H1 (cell line): ENCODE results near the gene MAPK4. TPM values are rescaled to one million over a fixed set of nuclear protein-coding genes. Genes with fewer than 3 reads are reported as not detected.

Experiments used
- CTCF ChIA-PET: fragments of 300-600 bp; sonication (Branson Sonifier 250); formaldehyde crosslinking; loops from one replicate; lab custom pipeline; 2021; ENCODE audit not compliant: partially characterized antibody; lab: Charles Lee
- POLR2A ChIA-PET: fragments of 300-600 bp; sonication (Branson Sonifier 250); formaldehyde crosslinking; loops from one replicate; lab custom pipeline; 2021; ENCODE audit warnings: inconsistent platforms; ENCODE audit not compliant: partially characterized antibody; lab: Charles Lee
- DNase-seq, 2 experiments: peaks; one replicate each; pipeline versions ENCODE4 v3.0.0 to v3.0.0-alpha.2; 2010 to 2022; ENCODE audit warnings: low spot score in 2 of 2, low read depth in 1 of 2, mixed read lengths in 1 of 2
- FAIRE-seq: peaks from 2 replicates; lab custom pipeline; 2011; peaks lifted over from hg19 to GRCh38; lab: Jason Lieb, UNC
- H2AFZ ChIP-seq: 2 replicates; pipeline ENCODE4 v1.8.1; 2012; ENCODE audit warnings: low read length, inconsistent platforms
- H2AK5ac ChIP-seq: 2 replicates; pipeline ENCODE4 v1.6.1; 2013; ENCODE audit warnings: low read depth, low read length
- H2BK120ac ChIP-seq: replicated peaks from 2 replicates; pipeline ENCODE3; 2013; ENCODE audit warnings: low read depth, low read length, inconsistent platforms
- H2BK12ac ChIP-seq: 2 replicates; pipeline ENCODE4 v1.6.1; 2013; ENCODE audit warnings: low read depth, low read length
- H2BK15ac ChIP-seq: 2 replicates; pipeline ENCODE4 v1.6.1; 2013; ENCODE audit warnings: low read length
- H2BK20ac ChIP-seq: 2 replicates; pipeline ENCODE4 v1.6.1; 2013; ENCODE audit warnings: low read length
- H2BK5ac ChIP-seq: 2 replicates; pipeline ENCODE4 v1.6.1; 2013; ENCODE audit warnings: low read depth, low read length
- H3K14ac ChIP-seq: 2 replicates; pipeline ENCODE4 v1.6.1; 2013; ENCODE audit warnings: inconsistent platforms; ENCODE audit not compliant: insufficient read length
- H3K18ac ChIP-seq: 2 replicates; pipeline ENCODE4 v1.6.1; 2013; ENCODE audit warnings: low read length; ENCODE audit errors: extremely low read depth
- H3K23ac ChIP-seq: 2 replicates; pipeline ENCODE4 v1.6.1; 2013; ENCODE audit warnings: inconsistent platforms; ENCODE audit not compliant: insufficient read length
- H3K23me2 ChIP-seq: 2 replicates; pipeline ENCODE4 v1.6.1; 2013; ENCODE audit warnings: low read depth, low read length
- H3K27ac ChIP-seq: 2 replicates; pipeline ENCODE4 v1.6.1; 2011; ENCODE audit warnings: low read depth, low read length, inconsistent platforms
- H3K27me3 ChIP-seq, 4 experiments: replicated peaks in 1 of 4; 1 replicate in 1 of 4; 2 replicates in 3 of 4; pipeline versions ENCODE4 v1.6.1 to v1.8.1; 2011 to 2013; ENCODE audit warnings: low read length in 3 of 4, mild to moderate bottlenecking in 3 of 4, inconsistent platforms in 2 of 4, mixed read lengths in 2 of 4, moderate library complexity in 1 of 4; ENCODE audit not compliant: control insufficient read depth in 3 of 4, insufficient read depth in 3 of 4; ENCODE audit errors: extremely low read depth in 1 of 4
- H3K36me3 ChIP-seq, 4 experiments: 2 replicates each; pipeline versions ENCODE4 v1.6.1 to v1.8.1; 2011 to 2013; ENCODE audit warnings: mild to moderate bottlenecking in 4 of 4, low read length in 3 of 4, moderate library complexity in 2 of 4, control low read depth in 1 of 4, inconsistent platforms in 1 of 4; ENCODE audit not compliant: insufficient read depth in 4 of 4, control insufficient read depth in 2 of 4
- H3K4ac ChIP-seq: replicated peaks from 2 replicates; pipeline ENCODE3; 2013; ENCODE audit warnings: low read length, low read depth, mixed read lengths, inconsistent platforms; ENCODE audit not compliant: insufficient read length
- H3K4me1 ChIP-seq, 4 experiments: replicated peaks in 1 of 4; 1 replicate in 1 of 4; 2 replicates in 3 of 4; pipeline versions ENCODE4 v1.6.1 to v1.8.1; 2011 to 2013; ENCODE audit warnings: low read length in 3 of 4, inconsistent platforms in 2 of 4, mixed read lengths in 1 of 4; ENCODE audit not compliant: insufficient read depth in 4 of 4, control insufficient read depth in 3 of 4
- H3K4me2 ChIP-seq, 2 experiments: 2 replicates each; pipeline versions ENCODE4 v1.6.1 to v1.8.1; 2011 to 2013; ENCODE audit warnings: low read depth in 2 of 2, low read length in 2 of 2, control low read depth in 1 of 2, inconsistent platforms in 1 of 2, mild to moderate bottlenecking in 1 of 2; ENCODE audit not compliant: insufficient read depth in 1 of 2
- H3K4me3 ChIP-seq, 4 experiments: fragments of 200-600, 300-600 bp in 1 of 4; sonication (generic), shearing (Covaris generic), sonication (Bioruptor Twin) in 1 of 4; 2 replicates each; pipeline versions ENCODE4 v1.5.1 to v1.8.1; 2011 to 2016; ENCODE audit warnings: low read length in 4 of 4, low read depth in 3 of 4, control low read depth in 2 of 4, inconsistent platforms in 2 of 4, mild to moderate bottlenecking in 2 of 4, mixed read lengths in 1 of 4, moderate library complexity in 1 of 4; ENCODE audit not compliant: insufficient read depth in 2 of 4; ENCODE audit errors: extremely low read depth in 1 of 4
- H3K56ac ChIP-seq: replicated peaks from 2 replicates; pipeline ENCODE3; 2013; ENCODE audit warnings: low read depth, mild to moderate bottlenecking, mixed read lengths, low read length, inconsistent platforms; ENCODE audit not compliant: insufficient read length
- H3K79me1 ChIP-seq: 2 replicates; pipeline ENCODE4 v1.6.1; 2013; ENCODE audit warnings: low read depth, low read length, control low read depth
- H3K79me2 ChIP-seq, 2 experiments: 2 replicates each; pipeline versions ENCODE4 v1.6.1 to v1.8.1; 2012 to 2013; ENCODE audit warnings: low read length in 2 of 2, mild to moderate bottlenecking in 2 of 2, inconsistent platforms in 1 of 2; ENCODE audit not compliant: insufficient read depth in 2 of 2, control insufficient read depth in 1 of 2
- H3K9ac ChIP-seq, 4 experiments: replicated peaks in 1 of 4; 1 replicate in 1 of 4; 2 replicates in 3 of 4; pipeline versions ENCODE4 v1.6.1 to v1.8.1; 2011 to 2013; ENCODE audit warnings: low read depth in 3 of 4, low read length in 3 of 4, control low read depth in 2 of 4, mild to moderate bottlenecking in 2 of 4, moderate library complexity in 2 of 4, inconsistent platforms in 1 of 4; ENCODE audit errors: extremely low read depth in 1 of 4
- H3K9me3 ChIP-seq, 2 experiments: 2 replicates each; pipeline versions ENCODE4 v1.6.1 to v1.8.1; 2012 to 2013; ENCODE audit warnings: mild to moderate bottlenecking in 2 of 2, moderate library complexity in 2 of 2, control low read depth in 1 of 2, inconsistent platforms in 1 of 2, low read depth in 1 of 2, low read length in 1 of 2, mixed read lengths in 1 of 2; ENCODE audit not compliant: insufficient read depth in 2 of 2
- H4K20me1 ChIP-seq, 2 experiments: replicated peaks in 1 of 2; 2 replicates each; pipeline versions ENCODE3 to v1.8.1; 2011 to 2013; ENCODE audit warnings: inconsistent platforms in 2 of 2, low read length in 2 of 2, mild to moderate bottlenecking in 1 of 2; ENCODE audit not compliant: insufficient read depth in 2 of 2, control insufficient read depth in 1 of 2
- H4K5ac ChIP-seq: 2 replicates; pipeline ENCODE4 v1.6.1; 2013; ENCODE audit warnings: low read length, low read depth, mixed read lengths, inconsistent platforms; ENCODE audit not compliant: insufficient read length
- H4K8ac ChIP-seq: 2 replicates; pipeline ENCODE4 v1.8.0; 2013; ENCODE audit warnings: mild to moderate bottlenecking, moderate library complexity, low read length, inconsistent platforms; ENCODE audit not compliant: insufficient read depth; ENCODE audit errors: extremely low read depth
- H4K91ac ChIP-seq: replicated peaks from 2 replicates; pipeline ENCODE3; 2013; ENCODE audit warnings: low read length, mixed read lengths, inconsistent platforms; ENCODE audit not compliant: insufficient read length
- polyA plus RNA-seq, 7 experiments: library from polyadenylated mRNA; depleted of rRNA in 3 of 7; stranded (reverse) in 5 of 7; unstranded in 2 of 7; fragments of >200 nt in 5 of 7; fragments of 200-250 nt in 2 of 7; gene quantifications; 1 replicate in 5 of 7; 2 replicates in 1 of 7; 4 replicates in 1 of 7; pipeline versions ENCODE4 v1.2.1 to v1.2.3, GENCODE V29; 2011 to 2013; ENCODE audit warnings: missing spikeins in 2 of 7, mixed read lengths in 2 of 7
- total RNA-seq: library from RNA; stranded (reverse); fragmentation: NEBNext Ultra II Directional; extraction: Animal tissue kit (Norgen Biotek cat#: 25700); gene quantifications from 2 replicates; pipeline ENCODE4 v1.2.1, GENCODE V29; 2021
- TF ChIP-seq, protein P1 (sequence below): fragments of 300-600 bp; sonication (generic); IDR thresholded peaks from 2 replicates; pipeline ENCODE4 v1.7.1; 2012; ENCODE audit warnings: low read length, moderate library complexity, mild to moderate bottlenecking, inconsistent platforms; ENCODE audit not compliant: insufficient replicate concordance

MAPK4 gene
- total and polyA plus RNA-seq, 2 of the 8 experiments (the other 6 are each of a cell fraction or from before 2014, with no cell fraction given): 3.2 to 3.7 TPM

DNA sequence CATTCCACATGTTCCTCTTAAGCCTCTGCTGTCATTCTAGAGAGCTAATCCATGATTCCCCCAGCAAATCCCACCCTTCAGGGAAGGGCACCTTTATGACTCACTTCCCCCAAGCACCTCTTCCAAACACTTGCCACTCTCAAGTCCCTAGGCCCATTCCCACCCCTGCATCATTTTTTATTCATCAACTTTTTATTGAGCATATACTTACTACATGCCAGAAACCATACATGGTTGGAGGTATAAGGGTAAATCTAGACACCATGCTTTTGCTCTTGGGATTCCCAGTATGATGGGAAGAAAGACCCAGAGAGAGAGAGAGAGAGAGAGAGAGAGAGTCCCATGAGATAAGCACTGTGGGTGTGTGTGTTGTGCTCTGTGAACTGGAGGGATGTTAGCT is 87.9 kb downstream of the MAPK4 start:
- no peak overlapping the region for H4K91ac ChIP-seq
- no peak overlapping the region for H2BK15ac ChIP-seq
- no peak overlapping the region for H3K4me3 ChIP-seq
- H2BK12ac ChIP-seq: no peak overlapping the region
- no peak overlapping the region for H3K9ac ChIP-seq
- no peaks in the 10 kb centered on the region for H3K23me2 ChIP-seq
- H3K56ac ChIP-seq: no peak overlapping the region
- no peak overlapping the region for H3K27ac ChIP-seq
- CTCF ChIA-PET: interaction anchor here (0.6 to 6.5 kb wide), 6 partner anchors 9 to 394 kb away, joined by 3 to 56 read pairs (median 4); no protein-coding TSS in a partner anchor
- H2BK120ac ChIP-seq: no peak overlapping the region
- H3K36me3 ChIP-seq: no peaks in the 10 kb centered on the region
- H4K5ac ChIP-seq: no peak overlapping the region
- H3K27me3 ChIP-seq: no peaks in the 10 kb centered on the region
- H3K14ac ChIP-seq: no peak overlapping the region
- no peak overlapping the region for H3K4me2 ChIP-seq
- H2BK20ac ChIP-seq: no peak overlapping the region
- POLR2A ChIA-PET: no interaction called here
- no peaks in the 10 kb centered on the region; a peak in 1 of 7 replicates for H3K4me1 ChIP-seq
- H3K9me3 ChIP-seq: no peaks in the 10 kb centered on the region
- no peak overlapping the region for H2AK5ac ChIP-seq
- no peaks in the 10 kb centered on the region for H3K79me1 ChIP-seq
- no peak overlapping the region for H2AFZ ChIP-seq
- no peak overlapping the region for H3K23ac ChIP-seq
- H4K8ac ChIP-seq: no peak overlapping the region
- H3K4ac ChIP-seq: no peak overlapping the region
- H2BK5ac ChIP-seq: no peak overlapping the region
- no peaks in the 10 kb centered on the region for H3K79me2 ChIP-seq
- no peak overlapping the region for H3K18ac ChIP-seq
- FAIRE-seq (no peak), DNase-seq (no peak)
- no peaks in the 10 kb centered on the region for H4K20me1 ChIP-seq
- TF ChIP-seq, protein P1, sequence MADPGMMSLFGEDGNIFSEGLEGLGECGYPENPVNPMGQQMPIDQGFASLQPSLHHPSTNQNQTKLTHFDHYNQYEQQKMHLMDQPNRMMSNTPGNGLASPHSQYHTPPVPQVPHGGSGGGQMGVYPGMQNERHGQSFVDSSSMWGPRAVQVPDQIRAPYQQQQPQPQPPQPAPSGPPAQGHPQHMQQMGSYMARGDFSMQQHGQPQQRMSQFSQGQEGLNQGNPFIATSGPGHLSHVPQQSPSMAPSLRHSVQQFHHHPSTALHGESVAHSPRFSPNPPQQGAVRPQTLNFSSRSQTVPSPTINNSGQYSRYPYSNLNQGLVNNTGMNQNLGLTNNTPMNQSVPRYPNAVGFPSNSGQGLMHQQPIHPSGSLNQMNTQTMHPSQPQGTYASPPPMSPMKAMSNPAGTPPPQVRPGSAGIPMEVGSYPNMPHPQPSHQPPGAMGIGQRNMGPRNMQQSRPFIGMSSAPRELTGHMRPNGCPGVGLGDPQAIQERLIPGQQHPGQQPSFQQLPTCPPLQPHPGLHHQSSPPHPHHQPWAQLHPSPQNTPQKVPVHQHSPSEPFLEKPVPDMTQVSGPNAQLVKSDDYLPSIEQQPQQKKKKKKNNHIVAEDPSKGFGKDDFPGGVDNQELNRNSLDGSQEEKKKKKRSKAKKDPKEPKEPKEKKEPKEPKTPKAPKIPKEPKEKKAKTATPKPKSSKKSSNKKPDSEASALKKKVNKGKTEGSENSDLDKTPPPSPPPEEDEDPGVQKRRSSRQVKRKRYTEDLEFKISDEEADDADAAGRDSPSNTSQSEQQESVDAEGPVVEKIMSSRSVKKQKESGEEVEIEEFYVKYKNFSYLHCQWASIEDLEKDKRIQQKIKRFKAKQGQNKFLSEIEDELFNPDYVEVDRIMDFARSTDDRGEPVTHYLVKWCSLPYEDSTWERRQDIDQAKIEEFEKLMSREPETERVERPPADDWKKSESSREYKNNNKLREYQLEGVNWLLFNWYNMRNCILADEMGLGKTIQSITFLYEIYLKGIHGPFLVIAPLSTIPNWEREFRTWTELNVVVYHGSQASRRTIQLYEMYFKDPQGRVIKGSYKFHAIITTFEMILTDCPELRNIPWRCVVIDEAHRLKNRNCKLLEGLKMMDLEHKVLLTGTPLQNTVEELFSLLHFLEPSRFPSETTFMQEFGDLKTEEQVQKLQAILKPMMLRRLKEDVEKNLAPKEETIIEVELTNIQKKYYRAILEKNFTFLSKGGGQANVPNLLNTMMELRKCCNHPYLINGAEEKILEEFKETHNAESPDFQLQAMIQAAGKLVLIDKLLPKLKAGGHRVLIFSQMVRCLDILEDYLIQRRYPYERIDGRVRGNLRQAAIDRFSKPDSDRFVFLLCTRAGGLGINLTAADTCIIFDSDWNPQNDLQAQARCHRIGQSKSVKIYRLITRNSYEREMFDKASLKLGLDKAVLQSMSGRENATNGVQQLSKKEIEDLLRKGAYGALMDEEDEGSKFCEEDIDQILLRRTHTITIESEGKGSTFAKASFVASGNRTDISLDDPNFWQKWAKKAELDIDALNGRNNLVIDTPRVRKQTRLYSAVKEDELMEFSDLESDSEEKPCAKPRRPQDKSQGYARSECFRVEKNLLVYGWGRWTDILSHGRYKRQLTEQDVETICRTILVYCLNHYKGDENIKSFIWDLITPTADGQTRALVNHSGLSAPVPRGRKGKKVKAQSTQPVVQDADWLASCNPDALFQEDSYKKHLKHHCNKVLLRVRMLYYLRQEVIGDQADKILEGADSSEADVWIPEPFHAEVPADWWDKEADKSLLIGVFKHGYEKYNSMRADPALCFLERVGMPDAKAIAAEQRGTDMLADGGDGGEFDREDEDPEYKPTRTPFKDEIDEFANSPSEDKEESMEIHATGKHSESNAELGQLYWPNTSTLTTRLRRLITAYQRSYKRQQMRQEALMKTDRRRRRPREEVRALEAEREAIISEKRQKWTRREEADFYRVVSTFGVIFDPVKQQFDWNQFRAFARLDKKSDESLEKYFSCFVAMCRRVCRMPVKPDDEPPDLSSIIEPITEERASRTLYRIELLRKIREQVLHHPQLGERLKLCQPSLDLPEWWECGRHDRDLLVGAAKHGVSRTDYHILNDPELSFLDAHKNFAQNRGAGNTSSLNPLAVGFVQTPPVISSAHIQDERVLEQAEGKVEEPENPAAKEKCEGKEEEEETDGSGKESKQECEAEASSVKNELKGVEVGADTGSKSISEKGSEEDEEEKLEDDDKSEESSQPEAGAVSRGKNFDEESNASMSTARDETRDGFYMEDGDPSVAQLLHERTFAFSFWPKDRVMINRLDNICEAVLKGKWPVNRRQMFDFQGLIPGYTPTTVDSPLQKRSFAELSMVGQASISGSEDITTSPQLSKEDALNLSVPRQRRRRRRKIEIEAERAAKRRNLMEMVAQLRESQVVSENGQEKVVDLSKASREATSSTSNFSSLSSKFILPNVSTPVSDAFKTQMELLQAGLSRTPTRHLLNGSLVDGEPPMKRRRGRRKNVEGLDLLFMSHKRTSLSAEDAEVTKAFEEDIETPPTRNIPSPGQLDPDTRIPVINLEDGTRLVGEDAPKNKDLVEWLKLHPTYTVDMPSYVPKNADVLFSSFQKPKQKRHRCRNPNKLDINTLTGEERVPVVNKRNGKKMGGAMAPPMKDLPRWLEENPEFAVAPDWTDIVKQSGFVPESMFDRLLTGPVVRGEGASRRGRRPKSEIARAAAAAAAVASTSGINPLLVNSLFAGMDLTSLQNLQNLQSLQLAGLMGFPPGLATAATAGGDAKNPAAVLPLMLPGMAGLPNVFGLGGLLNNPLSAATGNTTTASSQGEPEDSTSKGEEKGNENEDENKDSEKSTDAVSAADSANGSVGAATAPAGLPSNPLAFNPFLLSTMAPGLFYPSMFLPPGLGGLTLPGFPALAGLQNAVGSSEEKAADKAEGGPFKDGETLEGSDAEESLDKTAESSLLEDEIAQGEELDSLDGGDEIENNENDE: no peak
